Caco-2 (cell line): ENCODE data around the gene SPATA31D3. TPM values are rescaled to one million over a fixed set of nuclear protein-coding genes. Genes with fewer than 3 reads are reported as not detected.

Experiments used
- total RNA-seq: library from RNA; stranded (reverse); gene quantifications from 2 replicates; pipeline ENCODE4 v1.2.3, GENCODE V29; 2022

The SPATA31D3 gene
- total RNA-seq, 1 experiment from 2014 or later: not detected

Other genes with a start within 250 kb of the SPATA31D3 start
- gene SPATA31D4, start 15.1 kb upstream of the SPATA31D3 start, total RNA-seq: not detected in 2 replicates
- not detected in 2 replicates for gene SPATA31D1, start 45.3 kb downstream of the SPATA31D3 start, total RNA-seq